Activated CD8-positive, alpha-beta T cell treated with anti-CD3 and anti-CD28 coated beads for 36 hours (primary cell): ENCODE results near the gene IZUMO4. TPM values are rescaled to one million over a fixed set of nuclear protein-coding genes. Genes with fewer than 3 reads are reported as not detected.
"Not testable (repeated sequence)": the region's sequence is repeated elsewhere in the genome, so short reads cannot be mapped to it uniquely, and the experiment has no call there.

Experiments used
- ATAC-seq: fragments of 200-7000 bp; cut with Tn5 transposase; one replicate; pipeline ENCODE4 v1.10.0; 2021; ENCODE audit warnings: mild to moderate bottlenecking, moderate library complexity
- CTCF ChIA-PET: fragments of 350-600 bp; sonication (Branson Sonifier 250); formaldehyde crosslinking; loops from one replicate; lab custom pipeline; 2021; ENCODE audit warnings: antibody characterized with exemption; lab: Charles Lee
- POLR2A ChIA-PET: fragments of 350-600 bp; sonication (Branson Sonifier 250); formaldehyde crosslinking; loops from one replicate; lab custom pipeline; 2021; ENCODE audit warnings: antibody characterized with exemption; lab: Charles Lee
- DNase-seq: peaks from one replicate; pipeline ENCODE4 v3.0.0-alpha.2; 2020
- H3K27ac Mint-ChIP-seq: one replicate; pipeline ENCODE4 v1.8.0; 2021; ENCODE audit warnings: mild to moderate bottlenecking, mixed read lengths
- H3K27me3 Mint-ChIP-seq: one replicate; pipeline ENCODE4 v1.8.0; 2021; ENCODE audit warnings: mixed read lengths
- H3K36me3 Mint-ChIP-seq: one replicate; pipeline ENCODE4 v1.8.0; 2021; ENCODE audit warnings: low read depth, mixed read lengths
- H3K4me1 Mint-ChIP-seq: one replicate; pipeline ENCODE4 v1.8.0; 2021; ENCODE audit warnings: low read depth, mixed read lengths
- H3K4me3 Mint-ChIP-seq: one replicate; pipeline ENCODE4 v1.8.0; 2021; ENCODE audit warnings: mild to moderate bottlenecking, moderate library complexity, mixed read lengths
- H3K9me3 Mint-ChIP-seq: one replicate; pipeline ENCODE4 v1.8.0; 2021; ENCODE audit warnings: mixed read lengths
- intact Hi-C: fragments of 100-400 bp; cut with micrococcal nuclease; formaldehyde crosslinking; loops from one replicate; pipeline ENCODE4 v1.10.0; 2022
- total RNA-seq, 2 experiments: library from RNA; stranded (reverse); gene quantifications; one replicate each; pipeline ENCODE4 v1.2.3, GENCODE V29; 2021
- TF ChIP-seq, protein P1 (sequence below): fragments of 200-600 bp; IDR thresholded peaks from one replicate; pipeline ENCODE4 v1.8.0; 2022; ENCODE audit warnings: antibody characterized with exemption, mild to moderate bottlenecking

Gene IZUMO4
- total RNA-seq, 2 experiments from 2014 or later, result 22.6 to 23.0 TPM

DNA sequence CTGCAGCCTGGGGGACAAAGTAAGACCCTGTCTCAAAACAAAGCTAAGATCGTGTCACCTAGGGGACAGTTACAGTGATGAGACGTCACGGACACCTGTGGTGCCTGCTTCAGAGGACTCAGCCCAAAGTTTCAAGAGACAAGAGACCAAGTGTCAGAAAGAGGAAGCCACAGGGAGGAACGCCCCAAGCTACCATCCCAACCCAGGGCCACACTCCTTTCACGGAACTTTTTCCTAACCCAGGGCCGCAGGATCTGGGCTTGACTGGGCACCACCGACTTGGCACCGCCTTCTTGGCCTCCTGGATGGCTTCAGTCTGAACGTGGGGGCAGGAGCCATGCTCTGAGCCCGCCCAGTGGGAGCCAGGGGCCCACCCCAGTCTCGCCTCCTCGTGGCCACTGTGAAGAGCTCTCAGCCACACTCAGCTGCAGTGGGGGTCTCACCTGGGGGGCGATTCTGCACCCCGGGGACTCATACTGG lies 9.1 kb upstream of the IZUMO4 start:
- peaks cover 63% of the 10 kb centered on the region for H3K36me3 Mint-ChIP-seq
- ATAC-seq, result peak; percentile 2

DNA sequence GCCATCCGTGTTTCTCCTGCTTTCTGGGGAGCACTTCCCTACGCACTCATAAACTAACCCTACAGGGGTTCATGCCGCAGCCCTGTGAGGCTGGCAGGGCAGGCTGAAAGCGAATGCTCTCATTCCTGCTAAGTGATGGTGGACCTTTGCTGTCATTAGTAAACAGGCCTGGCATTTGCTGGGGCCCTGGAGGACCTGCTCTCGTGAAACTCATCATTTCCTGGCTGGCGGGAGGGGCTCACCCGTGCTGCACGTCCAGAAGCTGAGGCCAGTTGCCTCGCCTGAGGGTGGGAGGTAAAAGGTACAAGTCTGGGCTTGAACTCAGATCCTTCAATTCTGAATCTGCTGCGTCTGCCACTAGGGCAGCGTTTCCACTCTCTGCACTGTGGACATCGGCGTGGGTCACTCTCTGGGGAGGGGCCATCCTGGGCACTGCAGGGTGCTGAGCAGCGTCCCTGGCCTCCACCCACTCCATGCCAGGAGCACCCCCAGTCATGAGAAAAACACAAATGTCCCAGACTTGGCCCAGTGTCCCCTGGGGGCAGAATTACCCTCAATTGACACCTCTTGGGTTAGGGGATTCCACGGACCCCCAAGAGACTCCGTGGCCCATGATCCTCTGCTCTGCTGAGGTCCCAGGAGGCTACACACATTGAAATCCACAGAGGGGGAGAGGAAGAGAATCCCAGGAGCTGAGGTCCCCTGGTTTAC lies 7.6 kb upstream of the IZUMO4 start:
- Mint-ChIP-seq H3K4me3 (peak overlapping the region; percentile 56), H3K36me3 (peaks cover 59% of the 10 kb centered on the region), H3K4me1 (peaks cover 63% of the 10 kb centered on the region), H3K9me3 (peaks cover 2% of the 10 kb centered on the region), H3K27ac (peak overlapping the region; percentile 95), H3K27me3 (no peaks in the 10 kb centered on the region)
- POLR2A ChIA-PET, result interaction anchor here (1.0 to 1.7 kb wide), 4 partner anchors 37 to 161 kb away, joined by 3 to 5 read pairs (median 4); no protein-coding TSS in a partner anchor
- intact Hi-C loops, result loop anchor here (5.0 kb wide), 2 partner anchors 37 to 67 kb away; partner anchors contain the start of gene MKNK2
- TF ChIP-seq, protein P1, sequence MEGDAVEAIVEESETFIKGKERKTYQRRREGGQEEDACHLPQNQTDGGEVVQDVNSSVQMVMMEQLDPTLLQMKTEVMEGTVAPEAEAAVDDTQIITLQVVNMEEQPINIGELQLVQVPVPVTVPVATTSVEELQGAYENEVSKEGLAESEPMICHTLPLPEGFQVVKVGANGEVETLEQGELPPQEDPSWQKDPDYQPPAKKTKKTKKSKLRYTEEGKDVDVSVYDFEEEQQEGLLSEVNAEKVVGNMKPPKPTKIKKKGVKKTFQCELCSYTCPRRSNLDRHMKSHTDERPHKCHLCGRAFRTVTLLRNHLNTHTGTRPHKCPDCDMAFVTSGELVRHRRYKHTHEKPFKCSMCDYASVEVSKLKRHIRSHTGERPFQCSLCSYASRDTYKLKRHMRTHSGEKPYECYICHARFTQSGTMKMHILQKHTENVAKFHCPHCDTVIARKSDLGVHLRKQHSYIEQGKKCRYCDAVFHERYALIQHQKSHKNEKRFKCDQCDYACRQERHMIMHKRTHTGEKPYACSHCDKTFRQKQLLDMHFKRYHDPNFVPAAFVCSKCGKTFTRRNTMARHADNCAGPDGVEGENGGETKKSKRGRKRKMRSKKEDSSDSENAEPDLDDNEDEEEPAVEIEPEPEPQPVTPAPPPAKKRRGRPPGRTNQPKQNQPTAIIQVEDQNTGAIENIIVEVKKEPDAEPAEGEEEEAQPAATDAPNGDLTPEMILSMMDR, result no peak
- no peak for ATAC-seq
- DNase-seq, result peak; percentile 81
- CTCF ChIA-PET, result interaction anchor here (1.2 kb wide), 1 partner anchor 159 kb away, joined by 3 read pairs; no protein-coding TSS in a partner anchor

More for the DNA sequence above, 9.1 kb upstream of the IZUMO4 start:
- DNase-seq, result peak; percentile 69
- ChIA-PET POLR2A (interaction anchor here (0.6 to 1.9 kb wide), 9 partner anchors 8 to 182 kb away, joined by 3 to 9 read pairs (median 5); no protein-coding TSS in a partner anchor), CTCF (interaction anchor here (0.8 to 1.2 kb wide), 3 partner anchors 68 to 159 kb away, joined by 3 read pairs; no protein-coding TSS in a partner anchor)
- Mint-ChIP-seq H3K4me1 (peaks cover 54% of the 10 kb centered on the region), H3K9me3 (peaks cover 2% of the 10 kb centered on the region), H3K27me3 (no peaks in the 10 kb centered on the region), H3K4me3 (peak overlapping the region; percentile 99), H3K27ac (peak overlapping the region; percentile 95)
- intact Hi-C loops, result loop anchor here (5.0 kb wide), 2 partner anchors 35 to 65 kb away; partner anchors contain the start of gene MKNK2
- TF ChIP-seq, protein P1, result peak; percentile 40

DNA sequence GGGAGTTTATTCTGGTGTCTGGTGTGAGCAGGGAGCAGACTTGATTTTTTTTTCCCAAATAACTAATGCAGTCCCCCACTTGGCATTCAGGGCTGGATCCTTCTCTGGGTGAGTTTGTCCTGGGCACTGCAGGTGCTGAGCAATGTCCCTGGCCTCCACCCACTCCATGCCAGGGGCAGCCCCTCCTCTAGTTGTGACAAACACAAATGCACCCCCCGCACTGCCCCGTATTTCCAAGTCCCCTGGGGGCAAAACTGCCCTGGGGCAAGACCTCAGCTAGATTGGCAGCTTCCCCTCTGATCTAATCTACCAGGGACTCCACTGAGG lies 7.0 kb upstream of the IZUMO4 start:
- ATAC-seq (no peak), DNase-seq (no peak)
- Mint-ChIP-seq H3K36me3 (peaks cover 58% of the 10 kb centered on the region), H3K27ac (peak overlapping the region; percentile 95), H3K4me3 (peak overlapping the region; percentile 56), H3K4me1 (peaks cover 68% of the 10 kb centered on the region), H3K27me3 (no peaks in the 10 kb centered on the region), H3K9me3 (peaks cover 2% of the 10 kb centered on the region)
- CTCF ChIA-PET, result interaction anchor here (1.2 to 2.8 kb wide), 2 partner anchors 20 to 160 kb away, joined by 3 to 9 read pairs; no protein-coding TSS in a partner anchor
- POLR2A ChIA-PET, result interaction anchor here (1.0 to 1.7 kb wide), 4 partner anchors 38 to 161 kb away, joined by 3 to 5 read pairs (median 4); no protein-coding TSS in a partner anchor
- intact Hi-C loops, result loop anchor here (5.0 kb wide), 2 partner anchors 37 to 67 kb away; partner anchors contain the start of gene MKNK2
- TF ChIP-seq, protein P1, result no peak

DNA sequence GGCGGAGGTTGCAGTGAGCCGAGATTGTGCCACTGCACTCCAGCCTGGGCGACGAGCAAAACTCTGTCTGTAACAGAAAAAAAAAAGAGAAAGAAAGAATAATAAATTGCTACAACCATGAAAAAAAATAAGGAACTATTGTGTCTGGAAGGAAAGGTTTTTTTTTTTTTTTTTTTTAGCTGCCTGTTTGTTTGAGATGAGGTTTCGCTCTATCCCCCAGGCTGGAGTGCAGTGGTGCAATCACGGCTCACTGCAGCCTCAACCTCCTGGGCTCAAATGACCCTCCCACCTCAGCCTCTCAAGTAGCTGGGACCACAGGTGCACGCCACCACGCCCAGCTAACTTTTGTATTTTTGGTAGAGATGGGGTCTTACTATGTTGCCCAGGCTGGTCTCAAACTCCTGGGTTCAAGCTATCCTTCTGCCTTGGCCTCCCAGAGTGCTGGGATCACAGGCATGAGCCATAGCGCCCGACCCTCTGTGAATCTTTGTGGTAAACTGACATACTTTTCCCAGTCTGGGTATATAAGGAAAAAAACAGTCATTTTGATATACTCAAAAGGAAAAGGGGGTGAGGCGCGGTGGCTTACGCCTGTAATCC lies 4.7 kb upstream of the IZUMO4 start:
- Mint-ChIP-seq H3K4me1 (peaks cover 58% of the 10 kb centered on the region), H3K36me3 (peaks cover 54% of the 10 kb centered on the region)
- ChIA-PET CTCF (interaction anchor here (0.7 to 2.8 kb wide), 4 partner anchors 8 to 162 kb away, joined by 3 to 9 read pairs (median 4); no protein-coding TSS in a partner anchor), POLR2A (interaction anchor here (0.9 to 1.4 kb wide), 3 partner anchors 9 to 11 kb away, joined by 3 to 5 read pairs (median 5); no protein-coding TSS in a partner anchor)
- H3K4me3 Mint-ChIP-seq, intact Hi-C loops, H3K27me3 Mint-ChIP-seq, DNase-seq, H3K27ac Mint-ChIP-seq, H3K9me3 Mint-ChIP-seq, ATAC-seq: not testable (repeated sequence)

DNA sequence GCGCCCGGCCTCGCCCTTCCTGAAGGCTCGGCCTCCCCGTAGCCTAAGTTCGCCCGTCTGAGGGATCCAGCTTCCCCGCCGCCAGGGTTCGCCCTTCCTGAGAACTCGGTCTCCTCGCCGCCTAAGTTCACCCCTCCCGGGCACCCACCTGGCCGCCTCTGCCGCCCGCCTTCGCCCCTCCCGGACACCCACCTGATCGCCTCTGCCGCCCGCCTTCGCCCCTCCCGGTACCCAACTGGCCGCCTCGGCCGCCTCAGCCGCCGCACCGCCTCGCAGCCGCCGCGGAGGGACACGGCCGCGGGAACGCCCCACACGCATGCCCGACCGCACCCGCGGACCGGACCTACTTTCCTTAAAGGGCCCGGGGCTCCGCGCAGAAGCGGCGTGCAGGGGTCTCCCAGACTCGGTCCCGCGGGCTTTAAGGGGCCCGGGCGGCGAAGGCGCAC lies 658 bp upstream of the IZUMO4 start, which contains the start of gene MOB3A:
Gene MOB3A, minus strand, starts transcription at position 293 of the 446 bp plus-strand sequence. CDS start 17,766 bp downstream, outside the sequence.
- DNase-seq, result peak; percentile 89
- Mint-ChIP-seq H3K27me3 (no peaks in the 10 kb centered on the region), H3K4me1 (peaks cover 27% of the 10 kb centered on the region), H3K27ac (peak within 1 kb of the TSS; percentile 84), H3K9me3 (no peaks in the 10 kb centered on the region), H3K4me3 (peak within 1 kb of the TSS; percentile 85), H3K36me3 (peaks cover 31% of the 10 kb centered on the region)
- intact Hi-C loops, result no loop called here
- TF ChIP-seq, protein P1, result peak; percentile 26
- ChIA-PET POLR2A (interaction anchor here (0.7 to 3.1 kb wide), 6 partner anchors 9 to 471 kb away, joined by 3 to 43 read pairs (median 8); no protein-coding TSS in a partner anchor), CTCF (interaction anchor here (2.5 kb wide), 1 partner anchor 11 kb away, joined by 13 read pairs; no protein-coding TSS in a partner anchor)
- ATAC-seq, result peak; percentile 50
